Immature natural killer cell (primary cell): ENCODE data around the gene NDUFB4. TPM values are rescaled to one million over a fixed set of nuclear protein-coding genes. Genes with fewer than 3 reads are reported as not detected.

Source experiments
- polyA plus RNA-seq, 3 donors: library from polyadenylated mRNA; unstranded; fragments of 300-500 nt; fragmentation: Illumina TruSeq; gene quantifications; one replicate each; pipeline ENCODE4 v1.2.3, GENCODE V29; 2021

Gene NDUFB4
- polyA plus RNA-seq, 3 donors from 2014 or later = 202 to 231 (median 217) TPM

Other genes starting within 250 kb of the NDUFB4 start
- 1 to 10 TPM; 5.0 to 9.6 (median 6.8) TPM for gene LRRC58, start 247.0 kb upstream of the NDUFB4 start, polyA plus RNA-seq
- gene FSTL1, start 145.3 kb upstream of the NDUFB4 start, polyA plus RNA-seq = 1 to 10 TPM in 1 of 3 donors, not detected in 2; 1.7 TPM
- gene HGD, start 85.9 kb downstream of the NDUFB4 start, polyA plus RNA-seq = 1 to 10 TPM in 2 of 3 donors, not detected in 1; 1.2 to 2.5 TPM
- gene RABL3, start 146.2 kb downstream of the NDUFB4 start, polyA plus RNA-seq = 10 to 100 TPM; 19.8 to 26.4 (median 26.1) TPM
- 10 to 100 TPM in 2 of 3 donors, 1 to 10 TPM in 1; 10.0 to 15.9 (median 11.0) TPM for gene GTF2E1, start 146.4 kb downstream of the NDUFB4 start, polyA plus RNA-seq